ENCODE data around the gene SNX24.

GRCh38 chr5:122936088-122936487, 90.7 kb downstream of the SNX24 start:
- no peak for TF ChIP-seq ISL1 (CRISPR knock-in tag; IDR thresholded peaks at IDR 0.05)
- TF ChIP-seq TOX (CRISPR knock-in tag; IDR thresholded peaks at IDR 0.05; ENCODE audit: borderline replicate concordance) = no peak
- TF ChIP-seq ZC3H10 (CRISPR knock-in tag; IDR thresholded peaks at IDR 0.05) = no peak
- no peak for TF ChIP-seq ZNF8 (CRISPR knock-in tag; IDR thresholded peaks at IDR 0.05)
- TF ChIP-seq, protein P1, sequence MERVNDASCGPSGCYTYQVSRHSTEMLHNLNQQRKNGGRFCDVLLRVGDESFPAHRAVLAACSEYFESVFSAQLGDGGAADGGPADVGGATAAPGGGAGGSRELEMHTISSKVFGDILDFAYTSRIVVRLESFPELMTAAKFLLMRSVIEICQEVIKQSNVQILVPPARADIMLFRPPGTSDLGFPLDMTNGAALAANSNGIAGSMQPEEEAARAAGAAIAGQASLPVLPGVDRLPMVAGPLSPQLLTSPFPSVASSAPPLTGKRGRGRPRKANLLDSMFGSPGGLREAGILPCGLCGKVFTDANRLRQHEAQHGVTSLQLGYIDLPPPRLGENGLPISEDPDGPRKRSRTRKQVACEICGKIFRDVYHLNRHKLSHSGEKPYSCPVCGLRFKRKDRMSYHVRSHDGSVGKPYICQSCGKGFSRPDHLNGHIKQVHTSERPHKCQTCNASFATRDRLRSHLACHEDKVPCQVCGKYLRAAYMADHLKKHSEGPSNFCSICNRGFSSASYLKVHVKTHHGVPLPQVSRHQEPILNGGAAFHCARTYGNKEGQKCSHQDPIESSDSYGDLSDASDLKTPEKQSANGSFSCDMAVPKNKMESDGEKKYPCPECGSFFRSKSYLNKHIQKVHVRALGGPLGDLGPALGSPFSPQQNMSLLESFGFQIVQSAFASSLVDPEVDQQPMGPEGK (CRISPR knock-in tag; IDR thresholded peaks at IDR 0.05; ENCODE audit: borderline replicate concordance) = no peak
- no peak for TF ChIP-seq ZFP30 (CRISPR knock-in tag; IDR thresholded peaks at IDR 0.05)
- TF ChIP-seq ZNF70 (CRISPR knock-in tag; IDR thresholded peaks at IDR 0.05) = no peak
- TF ChIP-seq RARB (CRISPR knock-in tag; IDR thresholded peaks at IDR 0.05) = no peak
- TF ChIP-seq ESRRG (CRISPR knock-in tag; IDR thresholded peaks at IDR 0.05) = no peak
- no peak for TF ChIP-seq ARNTL (CRISPR knock-in tag; IDR thresholded peaks at IDR 0.05; ENCODE audit: borderline replicate concordance, low read depth)
- TF ChIP-seq TCF4 (CRISPR knock-in tag; IDR thresholded peaks at IDR 0.05; ENCODE audit: borderline replicate concordance) = no peak
- no peak for TF ChIP-seq ZNF565 (CRISPR knock-in tag; conservative IDR thresholded peaks at IDR 0.05; ENCODE audit: low read depth)
- no peak for TF ChIP-seq SNAI2 (CRISPR knock-in tag; IDR thresholded peaks at IDR 0.05)
- no peak for TF ChIP-seq OSR1 (CRISPR knock-in tag; IDR thresholded peaks at IDR 0.05)
